ENCODE measurements around the gene CUX1. TPM values are rescaled to one million over a fixed set of nuclear protein-coding genes. Genes with fewer than 3 reads are reported as not detected.

CUX1 gene
- total RNA-seq, 4 donors from 2014 or later: 40.0 to 55.9 (median 47.3) TPM

DNA sequence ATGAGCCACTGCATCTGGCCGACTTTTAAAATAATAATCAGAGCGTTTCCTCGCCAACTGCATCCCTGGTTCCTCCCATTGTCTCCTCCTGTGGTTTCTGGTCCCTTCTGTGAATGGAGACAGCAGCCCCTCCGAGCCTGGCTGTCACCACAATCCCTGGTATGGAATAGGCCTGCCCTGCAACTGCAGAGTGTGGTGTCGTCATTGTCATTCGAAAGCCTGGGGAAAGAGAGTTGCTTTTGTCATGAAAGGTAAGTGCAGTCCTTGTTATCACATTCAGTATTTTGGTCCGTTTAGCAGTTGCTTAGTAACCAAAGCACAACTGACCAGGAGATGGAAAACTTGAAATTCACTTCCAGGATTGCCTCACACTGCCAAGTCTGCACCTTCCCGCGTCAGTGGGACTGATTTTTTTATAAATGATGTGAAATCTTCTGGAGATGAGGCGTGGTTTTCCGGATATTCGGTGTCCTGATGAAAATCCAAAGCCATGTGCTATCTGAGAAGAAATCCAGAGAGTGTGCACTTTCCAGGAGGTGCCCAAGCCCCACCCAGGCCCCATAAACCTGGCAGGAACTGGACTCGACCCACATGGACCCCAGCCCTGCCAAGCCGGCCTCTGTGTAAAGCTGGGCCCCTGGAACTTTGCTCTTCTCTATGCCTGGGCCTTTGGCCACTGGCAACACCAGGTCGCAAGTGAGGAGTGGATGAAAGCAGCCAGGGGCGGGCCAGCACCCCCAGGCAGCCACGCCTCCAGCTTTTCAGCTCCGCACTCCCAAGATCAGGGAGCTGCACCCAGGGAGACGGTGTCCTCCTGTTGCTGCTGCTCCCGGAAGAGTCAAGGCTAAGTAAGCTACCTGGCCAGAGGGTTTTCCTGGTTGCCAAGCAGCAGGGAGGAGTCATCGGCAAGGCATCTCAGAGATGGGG, 335.5 kb downstream of the CUX1 start:
- no peak for DNase-seq
- Histone ChIP-seq H3K27ac (peak overlapping the region in 3 of 4 donors; percentile 32 to 64 (median 34)), H3K9me3 (no peaks in the 10 kb centered on the region), H3K27me3 (no peaks in the 10 kb centered on the region), H3K36me3 (no peaks in the 10 kb centered on the region), H3K4me3 (no peak overlapping the region), H3K4me1 (peaks cover 8 to 35% (median 17%) of the 10 kb centered on the region in 3 donors)
- TF ChIP-seq, protein P1, sequence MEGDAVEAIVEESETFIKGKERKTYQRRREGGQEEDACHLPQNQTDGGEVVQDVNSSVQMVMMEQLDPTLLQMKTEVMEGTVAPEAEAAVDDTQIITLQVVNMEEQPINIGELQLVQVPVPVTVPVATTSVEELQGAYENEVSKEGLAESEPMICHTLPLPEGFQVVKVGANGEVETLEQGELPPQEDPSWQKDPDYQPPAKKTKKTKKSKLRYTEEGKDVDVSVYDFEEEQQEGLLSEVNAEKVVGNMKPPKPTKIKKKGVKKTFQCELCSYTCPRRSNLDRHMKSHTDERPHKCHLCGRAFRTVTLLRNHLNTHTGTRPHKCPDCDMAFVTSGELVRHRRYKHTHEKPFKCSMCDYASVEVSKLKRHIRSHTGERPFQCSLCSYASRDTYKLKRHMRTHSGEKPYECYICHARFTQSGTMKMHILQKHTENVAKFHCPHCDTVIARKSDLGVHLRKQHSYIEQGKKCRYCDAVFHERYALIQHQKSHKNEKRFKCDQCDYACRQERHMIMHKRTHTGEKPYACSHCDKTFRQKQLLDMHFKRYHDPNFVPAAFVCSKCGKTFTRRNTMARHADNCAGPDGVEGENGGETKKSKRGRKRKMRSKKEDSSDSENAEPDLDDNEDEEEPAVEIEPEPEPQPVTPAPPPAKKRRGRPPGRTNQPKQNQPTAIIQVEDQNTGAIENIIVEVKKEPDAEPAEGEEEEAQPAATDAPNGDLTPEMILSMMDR (IDR thresholded peaks at IDR 0.05): no peak
- TF ChIP-seq POLR2A (IDR thresholded peaks at IDR 0.05): no peak
- WGBS, 2 donors: 32 to 53% methylated on average over 12 to 14 of the region's 21 CpGs
- intact Hi-C loops (cut with DNase I): no loop called here

DNA sequence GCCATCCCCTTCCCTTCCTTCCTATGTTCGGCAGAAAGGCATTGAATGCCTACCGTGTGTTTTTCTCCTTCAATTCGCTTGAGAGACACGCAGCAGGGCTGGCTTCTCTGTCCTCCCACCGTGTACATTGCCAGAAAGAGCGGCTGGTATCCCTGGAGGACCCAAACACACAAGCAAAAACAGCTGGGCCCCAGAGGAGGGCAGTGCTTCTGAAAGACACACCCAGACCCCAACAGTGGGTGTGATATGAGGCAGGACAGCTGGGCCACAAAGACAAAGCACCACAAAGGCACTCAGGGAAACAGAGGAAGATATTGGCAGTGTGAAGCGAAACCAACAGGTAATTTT, 336.1 kb downstream of the CUX1 start:
- H3K27ac ChIP-seq: peak overlapping the region in 2 of 4 donors; percentile 34 to 64
- no peak for DNase-seq
- intact Hi-C loops (cut with DNase I): no loop called here
- 33 to 86% methylated on average over 1 to 3 of the region's 7 CpGs for WGBS, 2 donors
- TF ChIP-seq, protein P1 (IDR thresholded peaks at IDR 0.05): no peak
- TF ChIP-seq POLR2A (IDR thresholded peaks at IDR 0.05): no peak
- H3K27me3 ChIP-seq: no peaks in the 10 kb centered on the region
- peaks cover 8 to 35% (median 17%) of the 10 kb centered on the region in 3 donors for H3K4me1 ChIP-seq
- H3K9me3 ChIP-seq: no peaks in the 10 kb centered on the region
- peaks cover 0 to 6% (median 0%) of the 10 kb centered on the region in 3 donors for H3K36me3 ChIP-seq
- no peak overlapping the region for H3K4me3 ChIP-seq

DNA sequence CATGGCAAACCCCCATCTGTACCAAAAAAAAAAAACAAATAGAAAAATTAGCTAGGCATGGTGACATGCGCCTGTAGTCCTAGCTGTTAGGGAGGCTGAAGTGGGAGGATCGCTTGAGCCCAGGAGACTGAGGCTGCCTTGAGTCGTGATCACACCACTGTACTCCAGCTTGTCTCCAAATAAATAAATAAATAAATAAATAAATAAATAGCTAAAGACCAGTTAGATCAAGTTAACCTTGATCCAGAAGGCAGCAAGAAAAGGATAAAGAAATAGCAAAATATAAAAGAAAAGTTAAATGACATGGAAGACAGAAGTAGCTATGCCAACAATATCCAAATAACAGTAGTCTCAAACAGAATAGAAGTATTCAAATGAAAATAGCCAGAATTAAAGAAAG, 337.0 kb downstream of the CUX1 start:
- TF ChIP-seq, protein P1 (IDR thresholded peaks at IDR 0.05): no peak
- no peak for TF ChIP-seq POLR2A (IDR thresholded peaks at IDR 0.05)
- peaks cover 8 to 34% (median 17%) of the 10 kb centered on the region in 3 donors for H3K4me1 ChIP-seq
- H3K9me3 ChIP-seq: no peaks in the 10 kb centered on the region
- intact Hi-C loops (cut with DNase I): no loop called here
- no peak overlapping the region for H3K27ac ChIP-seq
- peaks cover 0 to 14% (median 0%) of the 10 kb centered on the region in 3 donors for H3K36me3 ChIP-seq
- H3K4me3 ChIP-seq: no peak overlapping the region
- WGBS, 2 donors: 94 to 98% methylated on average over 3 of the region's 3 CpGs
- no peak for DNase-seq
- no peaks in the 10 kb centered on the region for H3K27me3 ChIP-seq

DNA sequence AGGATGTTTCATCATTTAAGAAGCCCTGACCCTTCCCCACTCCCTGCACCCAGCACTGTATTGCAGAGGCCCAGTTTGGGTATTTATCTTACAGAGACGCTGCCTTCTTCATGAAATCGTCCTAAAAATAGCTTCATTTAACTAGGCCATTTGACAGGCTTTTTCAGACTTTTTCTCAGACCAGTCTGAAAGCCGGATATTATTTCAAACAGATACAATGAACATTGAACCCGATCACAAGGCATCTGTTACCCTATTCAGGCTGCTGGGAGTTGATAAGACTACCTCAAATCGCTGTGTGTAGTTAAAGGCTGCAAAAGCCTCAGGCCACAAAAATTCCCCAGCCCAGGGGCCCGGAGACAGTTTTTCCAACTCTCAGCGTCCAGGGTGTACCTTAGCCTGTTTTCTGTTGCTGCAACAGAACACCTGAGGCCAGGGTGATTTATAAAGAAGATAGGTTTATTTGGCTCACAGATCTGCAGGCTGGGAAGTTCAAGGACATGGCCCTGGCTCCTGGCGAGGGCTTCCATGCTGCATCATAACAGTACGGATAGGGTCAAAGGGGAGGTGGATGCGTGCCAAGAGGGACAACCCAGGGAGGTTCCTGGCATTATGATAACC, 338.5 kb downstream of the CUX1 start:
- H3K36me3 ChIP-seq: peaks cover 0 to 27% (median 0%) of the 10 kb centered on the region in 3 donors

More for the DNA sequence above, 338.5 kb downstream of the CUX1 start:
- no peak for DNase-seq
- Histone ChIP-seq H3K4me1 (peaks cover 8 to 20% (median 13%) of the 10 kb centered on the region in 3 donors), H3K4me3 (no peak overlapping the region), H3K9me3 (no peaks in the 10 kb centered on the region), H3K27ac (no peak overlapping the region), H3K27me3 (no peaks in the 10 kb centered on the region)
- 69 to 79% methylated on average over 5 to 10 of the region's 10 CpGs for WGBS, 2 donors
- TF ChIP-seq POLR2A (IDR thresholded peaks at IDR 0.05): no peak
- TF ChIP-seq, protein P1 (IDR thresholded peaks at IDR 0.05): no peak
- intact Hi-C loops (cut with DNase I): no loop called here

Data from esophagus squamous epithelium (tissue), 5 donors.